BE2C (cell line): ENCODE results near the gene METTL14.

ENCODE experiments used
- DNase-seq: peaks from one replicate; pipeline ENCODE4 v3.0.0-alpha.2; 2020
- H3K27me3 ChIP-seq: fragments of 250-450 bp; sonication (Bioruptor Pico); 2 replicates; pipeline ENCODE4 v1.5.1; 2020; ENCODE audit warnings: mild to moderate bottlenecking
- H3K36me3 ChIP-seq: fragments of 250-450 bp; sonication (Bioruptor Pico); 2 replicates; pipeline ENCODE4 v1.5.1; 2020; ENCODE audit warnings: mild to moderate bottlenecking
- H3K4me1 ChIP-seq: fragments of 250-450 bp; sonication (Bioruptor Pico); 2 replicates; pipeline ENCODE4 v1.5.1; 2020
- H3K4me3 ChIP-seq: 2 replicates; pipeline ENCODE4 v1.5.1; 2011; ENCODE audit warnings: low read depth, low read length
- H3K9me3 ChIP-seq: fragments of 250-450 bp; sonication (Bioruptor Pico); 2 replicates; pipeline ENCODE4 v1.5.1; 2020
- CTCF ChIP-seq: IDR thresholded peaks from 2 replicates; pipeline ENCODE4 v1.5.1; 2012; ENCODE audit warnings: mild to moderate bottlenecking, low read depth, low read length

The METTL14 gene

GRCh38 chr4:118729287-118730286 is 44.4 kb downstream of the METTL14 start:
- Histone ChIP-seq H3K36me3 (peaks cover 79% of the 10 kb centered on the region), H3K9me3 (no peaks in the 10 kb centered on the region), H3K4me3 (no peak overlapping the region), H3K27me3 (no peaks in the 10 kb centered on the region), H3K4me1 (no peaks in the 10 kb centered on the region)
- TF ChIP-seq CTCF = no peak
- DNase-seq = no peak

- H3K36me3 ChIP-seq = peaks cover 80% of the 10 kb centered on the region
- DNase-seq = no peak
- H3K4me3 ChIP-seq = no peak overlapping the region
- no peaks in the 10 kb centered on the region for H3K9me3 ChIP-seq
- no peaks in the 10 kb centered on the region for H3K27me3 ChIP-seq
- TF ChIP-seq CTCF = no peak
- H3K4me1 ChIP-seq = no peaks in the 10 kb centered on the region; the same call in 1 of the 2 replicates
Measured at GRCh38 chr4:118730683-118731082, 45.5 kb downstream of the METTL14 start.

GRCh38 chr4:118732591-118733330 is 47.6 kb downstream of the METTL14 start:
- peaks cover 75% of the 10 kb centered on the region for H3K36me3 ChIP-seq
- no peak for TF ChIP-seq CTCF
- no peaks in the 10 kb centered on the region; the same call in 1 of the 2 replicates for H3K4me1 ChIP-seq
- H3K27me3 ChIP-seq = no peaks in the 10 kb centered on the region
- no peak overlapping the region for H3K4me3 ChIP-seq
- no peak for DNase-seq
- H3K9me3 ChIP-seq = no peaks in the 10 kb centered on the region

- no peak for TF ChIP-seq CTCF
- no peaks in the 10 kb centered on the region; the same call in 1 of the 2 replicates for H3K4me1 ChIP-seq
- no peaks in the 10 kb centered on the region for H3K27me3 ChIP-seq
- peaks cover 73% of the 10 kb centered on the region for H3K36me3 ChIP-seq
- no peak for DNase-seq
- H3K9me3 ChIP-seq = no peaks in the 10 kb centered on the region
- no peak overlapping the region for H3K4me3 ChIP-seq
Measured at GRCh38 chr4:118734491-118735205, 49.5 kb downstream of the METTL14 start.

GRCh38 chr4:118736900-118737299 is 51.7 kb downstream of the METTL14 start:
- no peak for TF ChIP-seq CTCF
- Histone ChIP-seq H3K4me1 (peaks cover 7% of the 10 kb centered on the region), H3K36me3 (peaks cover 73% of the 10 kb centered on the region), H3K4me3 (no peak overlapping the region), H3K27me3 (no peaks in the 10 kb centered on the region), H3K9me3 (no peaks in the 10 kb centered on the region)
- DNase-seq = no peak
